A204.1 (cell line): ENCODE results near the gene PIK3R1.
"Not testable (repeated sequence)": the region's sequence is repeated elsewhere in the genome, so short reads cannot be mapped to it uniquely, and the experiment has no call there.

Experiments
- FAIRE-seq: peaks from 2 replicates; lab custom pipeline; 2012; peaks lifted over from hg19 to GRCh38; lab: Jason Lieb, UNC

Gene PIK3R1

DNA sequence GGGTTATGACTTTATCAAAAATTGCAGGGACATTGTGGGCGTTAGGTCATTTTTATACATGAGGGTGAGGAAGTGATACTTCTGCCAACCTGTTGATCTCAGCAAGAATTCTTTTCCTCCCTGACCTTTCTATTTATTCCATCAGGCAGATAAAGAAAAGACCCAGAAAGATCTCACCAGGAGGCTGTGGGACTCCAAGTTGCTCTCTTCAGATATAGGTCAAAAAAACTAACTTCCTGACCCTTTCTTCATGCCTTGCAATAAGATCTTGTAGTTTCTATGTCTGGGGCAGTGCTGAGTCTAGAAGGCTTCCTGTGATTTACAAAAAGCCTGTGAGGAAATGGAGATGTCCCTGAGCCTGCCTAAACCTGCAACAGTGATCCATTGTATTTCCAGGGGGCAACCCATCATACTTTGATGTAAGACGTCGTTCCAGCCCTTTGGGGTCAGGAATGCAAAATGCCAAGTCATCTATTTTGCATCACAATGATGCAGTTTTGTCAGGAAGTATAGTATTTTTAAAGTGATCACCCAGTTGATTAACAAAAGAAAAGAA is 22.0 kb upstream of the PIK3R1 start:
- FAIRE-seq, result no peak

GRCh38 chr5:68194386-68194785 is 21.2 kb upstream of the PIK3R1 start:
- FAIRE-seq, result no peak

DNA sequence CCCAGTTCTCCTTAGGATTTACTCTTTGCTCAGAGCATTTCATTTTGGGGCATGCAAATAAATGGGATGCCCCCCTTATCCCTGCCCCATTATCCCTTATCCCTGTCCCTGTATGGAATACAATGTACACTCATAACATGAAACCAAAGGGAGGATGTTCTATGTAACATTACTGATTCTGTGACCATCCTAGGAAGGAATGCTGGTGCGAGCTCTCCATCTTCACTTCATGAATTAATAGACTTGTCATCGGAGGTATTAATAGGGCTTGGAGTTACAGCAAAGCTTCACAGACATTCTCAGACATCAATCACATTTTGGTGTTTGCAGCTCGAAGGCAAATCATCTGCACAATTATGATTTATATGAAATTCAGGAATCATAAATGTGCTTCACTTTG is 20.4 kb upstream of the PIK3R1 start:
- no peak for FAIRE-seq

- FAIRE-seq, result no peak
Measured at GRCh38 chr5:68196876-68197275, 18.7 kb upstream of the PIK3R1 start.

DNA sequence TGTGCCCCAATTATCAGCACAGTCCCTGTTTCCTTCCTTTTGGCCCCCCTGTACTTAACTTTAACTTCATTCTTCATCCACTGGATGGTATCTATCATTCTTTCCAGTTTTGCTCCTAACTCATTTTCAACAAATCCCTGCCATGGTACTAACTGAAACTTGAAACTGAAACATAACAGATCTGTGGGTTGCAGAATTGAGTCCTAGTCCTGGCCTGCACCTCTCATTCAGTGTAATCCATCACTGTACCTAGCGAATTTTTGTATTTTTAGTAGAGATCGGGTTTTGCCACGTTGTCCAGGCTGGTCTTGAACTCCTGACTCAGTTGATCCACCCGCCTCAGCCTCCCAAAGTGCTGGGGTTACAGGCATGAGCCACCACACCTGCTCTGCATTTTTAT is 15.3 kb upstream of the PIK3R1 start:
- FAIRE-seq, result no peak

- FAIRE-seq, result not testable (repeated sequence)
Measured at GRCh38 chr5:68210654-68211053, 4.9 kb upstream of the PIK3R1 start.

DNA sequence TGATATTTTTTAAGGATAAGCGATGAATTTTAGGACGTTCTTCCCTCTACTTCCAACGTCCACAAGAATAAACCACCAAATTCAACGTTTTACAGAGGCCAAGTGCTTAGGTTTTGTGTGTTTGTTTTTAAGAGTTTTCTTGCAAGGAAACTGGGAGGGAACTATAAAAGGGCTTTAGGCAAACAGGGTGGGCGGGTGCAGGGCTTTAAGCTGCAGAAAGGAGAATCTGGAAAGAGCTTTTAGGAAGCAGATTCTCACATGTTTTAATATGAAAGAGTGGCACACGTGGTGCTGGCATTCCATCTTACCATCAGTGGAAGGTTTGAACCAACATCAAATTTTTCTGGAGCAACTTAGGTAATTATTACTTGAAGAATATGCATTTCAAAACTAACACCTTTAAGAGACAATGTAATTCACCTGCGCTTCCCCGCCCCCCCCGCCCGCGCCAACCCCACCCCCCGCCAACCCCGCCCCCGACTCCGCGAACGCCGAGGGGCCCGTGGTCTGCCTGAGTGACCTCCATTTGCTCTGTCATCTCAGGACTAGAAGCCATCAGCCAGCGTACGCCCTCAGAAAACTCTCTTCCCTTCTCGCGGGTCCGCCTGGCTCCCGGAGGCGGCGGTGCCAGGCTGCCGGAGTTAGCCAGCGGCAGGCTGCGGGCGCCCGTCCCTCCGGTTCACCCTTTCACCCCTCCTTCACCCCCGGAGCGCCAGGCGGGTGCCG is 911 bp upstream of the PIK3R1 start:
- FAIRE-seq, result no peak

GRCh38 chr5:68215898-68216244 is 315 bp downstream of the PIK3R1 start:
- FAIRE-seq, result no peak

- no peak for FAIRE-seq
Measured at GRCh38 chr5:68216245-68217046, 890 bp downstream of the PIK3R1 start.

DNA sequence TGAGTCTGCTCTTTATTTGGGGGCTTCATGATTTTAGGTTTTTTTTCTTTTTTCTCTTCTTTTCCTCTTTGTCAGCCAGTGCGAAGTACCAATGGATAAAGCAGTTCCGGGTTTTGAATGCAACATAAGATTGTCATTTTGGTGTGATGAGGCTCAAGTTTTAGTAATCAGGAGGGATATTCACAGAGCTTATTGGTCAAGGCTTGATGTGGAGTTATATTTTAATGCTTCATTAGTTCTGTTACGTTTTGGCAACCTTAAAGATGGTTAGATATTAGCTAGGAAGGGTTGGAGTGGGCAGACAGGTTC is 1.4 kb downstream of the PIK3R1 start:
- FAIRE-seq, result no peak

GRCh38 chr5:68217528-68217927 is 2.0 kb downstream of the PIK3R1 start:
- no peak for FAIRE-seq

GRCh38 chr5:68219161-68219816 is 3.7 kb downstream of the PIK3R1 start:
- FAIRE-seq, result no peak

GRCh38 chr5:68220260-68220659 is 4.7 kb downstream of the PIK3R1 start:
- no peak for FAIRE-seq

DNA sequence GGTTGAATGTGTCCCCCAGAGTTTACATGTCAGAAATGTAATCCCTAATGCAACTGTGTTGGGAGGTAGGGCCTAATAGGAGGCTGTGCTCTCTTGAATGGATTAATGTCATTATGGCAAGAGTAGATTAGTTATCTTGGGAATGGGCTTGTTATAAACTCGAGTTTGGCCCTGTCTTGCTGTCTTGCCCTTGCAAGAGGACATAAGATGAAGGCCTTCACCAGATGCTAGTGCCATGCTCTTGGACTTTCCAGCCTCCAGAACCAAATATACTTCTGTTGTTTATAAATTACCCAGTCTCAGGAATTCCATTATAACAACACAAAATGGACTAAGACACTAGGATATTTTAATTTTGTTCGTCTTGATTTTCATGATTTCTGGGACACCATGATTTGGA is 5.4 kb downstream of the PIK3R1 start:
- no peak for FAIRE-seq

- no peak for FAIRE-seq
Measured at GRCh38 chr5:68221488-68221887, 5.9 kb downstream of the PIK3R1 start.

DNA sequence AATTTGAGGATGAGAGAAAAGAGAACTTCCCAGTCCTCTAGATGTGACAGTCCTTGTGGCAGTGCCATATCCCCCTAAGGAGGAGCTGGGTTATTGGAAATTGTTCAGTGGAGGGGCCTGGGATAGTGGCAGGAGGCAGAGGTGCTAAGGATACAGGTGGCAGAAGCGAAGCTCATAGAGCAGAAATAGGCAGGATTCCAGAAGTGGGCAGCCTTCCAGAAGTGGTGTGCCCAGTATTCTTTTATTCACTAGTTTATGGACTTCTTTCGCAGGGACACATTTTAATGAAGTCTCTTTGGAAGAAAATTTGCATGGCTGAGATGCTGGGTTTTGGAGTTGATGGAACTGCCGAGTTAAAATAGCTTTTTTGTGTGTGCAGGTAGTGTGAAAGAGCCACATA is 6.8 kb downstream of the PIK3R1 start:
- FAIRE-seq, result no peak

- FAIRE-seq, result no peak
Measured at GRCh38 chr5:68222824-68223354, 7.3 kb downstream of the PIK3R1 start.

GRCh38 chr5:68223904-68224303 is 8.3 kb downstream of the PIK3R1 start:
- no peak for FAIRE-seq

DNA sequence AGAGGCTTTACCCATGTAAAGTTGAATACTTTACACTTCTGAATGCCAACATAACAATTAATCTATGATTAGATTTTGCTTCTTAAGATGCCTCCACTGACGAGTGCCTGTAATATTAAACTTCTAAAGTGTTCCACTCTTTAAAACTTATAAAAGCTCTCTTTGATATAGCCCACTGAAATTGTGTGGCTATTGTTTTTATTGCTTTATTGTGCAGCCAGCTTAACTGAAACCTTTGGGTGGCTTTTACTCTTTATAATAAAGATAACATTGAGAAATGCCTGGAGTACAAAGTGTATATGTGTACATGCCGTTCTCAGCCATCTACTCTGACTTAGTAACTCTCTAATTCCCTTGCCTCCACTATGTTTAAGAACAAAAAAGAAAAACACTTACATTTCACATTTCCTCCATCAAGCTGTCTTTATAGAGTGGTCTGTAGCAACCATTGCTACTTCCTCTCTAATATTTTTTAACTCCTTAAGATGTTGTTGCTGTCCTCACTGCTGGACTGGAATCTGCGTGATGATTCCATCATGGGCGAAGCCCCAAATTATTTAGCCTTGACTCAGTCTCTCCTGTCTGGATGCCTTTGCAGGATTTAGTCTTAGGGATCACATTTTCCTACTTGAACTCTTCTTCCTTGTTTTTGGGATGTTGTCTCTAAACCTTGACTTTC is 9.1 kb downstream of the PIK3R1 start:
- FAIRE-seq, result no peak

- FAIRE-seq, result no peak
Measured at GRCh38 chr5:68225188-68225910, 9.8 kb downstream of the PIK3R1 start.

- FAIRE-seq, result no peak
Measured at GRCh38 chr5:68225911-68226545, 10.5 kb downstream of the PIK3R1 start.
